Stimulated activated naive CD8-positive, alpha-beta T cell treated with anti-CD3 and anti-CD28 coated beads, Interleukin-15, Interleukin-2, amounts not matched to agents 100 ng/mL and 50 ng/mL, for 24 hours (primary cell): ENCODE measurements around the gene USP2.

ENCODE experiments used
- H3K27ac Mint-ChIP-seq: one replicate; pipeline ENCODE4 v1.8.0; 2021; ENCODE audit warnings: mild to moderate bottlenecking, mixed read lengths
- H3K27me3 Mint-ChIP-seq: one replicate; pipeline ENCODE4 v1.8.0; 2021; ENCODE audit warnings: mixed read lengths
- H3K36me3 Mint-ChIP-seq: one replicate; pipeline ENCODE4 v1.8.0; 2021; ENCODE audit warnings: low read depth, mixed read lengths
- H3K4me1 Mint-ChIP-seq: one replicate; pipeline ENCODE4 v1.8.0; 2021; ENCODE audit warnings: low read depth, mixed read lengths
- H3K4me3 Mint-ChIP-seq: one replicate; pipeline ENCODE4 v1.8.0; 2021; ENCODE audit warnings: mild to moderate bottlenecking, mixed read lengths
- H3K9me3 Mint-ChIP-seq: one replicate; pipeline ENCODE4 v1.8.0; 2021; ENCODE audit warnings: mixed read lengths

The USP2 gene

GRCh38 chr11:119322921-119323531, 58.5 kb downstream of the USP2 start:
- Mint-ChIP-seq H3K9me3 (no peaks in the 10 kb centered on the region), H3K27me3 (peaks cover 2% of the 10 kb centered on the region), H3K27ac (no peak overlapping the region), H3K4me3 (no peak overlapping the region), H3K36me3 (no peaks in the 10 kb centered on the region), H3K4me1 (peaks cover 16% of the 10 kb centered on the region)

GRCh38 chr11:119322360-119322739, 59.1 kb downstream of the USP2 start:
- peak overlapping the region; percentile 84 for H3K4me3 Mint-ChIP-seq
- H3K36me3 Mint-ChIP-seq = no peaks in the 10 kb centered on the region

GRCh38 chr11:119320776-119321524, 60.5 kb downstream of the USP2 start:
- H3K27me3 Mint-ChIP-seq = peaks cover 8% of the 10 kb centered on the region
- peaks cover 16% of the 10 kb centered on the region for H3K4me1 Mint-ChIP-seq
- peak overlapping the region; percentile 84 for H3K4me3 Mint-ChIP-seq
- H3K36me3 Mint-ChIP-seq = no peaks in the 10 kb centered on the region
- H3K9me3 Mint-ChIP-seq = no peaks in the 10 kb centered on the region
- H3K27ac Mint-ChIP-seq = peak overlapping the region; percentile 78

More at GRCh38 chr11:119322360-119322739, 59.1 kb downstream of the USP2 start:
- Mint-ChIP-seq H3K27ac (no peak overlapping the region), H3K27me3 (peaks cover 7% of the 10 kb centered on the region), H3K9me3 (no peaks in the 10 kb centered on the region), H3K4me1 (peaks cover 16% of the 10 kb centered on the region)

GRCh38 chr11:119320240-119320775, 61.2 kb downstream of the USP2 start:
- Mint-ChIP-seq H3K4me3 (peak overlapping the region; percentile 40), H3K9me3 (no peaks in the 10 kb centered on the region), H3K36me3 (no peaks in the 10 kb centered on the region), H3K27me3 (peaks cover 13% of the 10 kb centered on the region), H3K27ac (no peak overlapping the region), H3K4me1 (peaks cover 22% of the 10 kb centered on the region)

- no peaks in the 10 kb centered on the region for H3K9me3 Mint-ChIP-seq
- no peaks in the 10 kb centered on the region for H3K36me3 Mint-ChIP-seq
- no peak overlapping the region for H3K27ac Mint-ChIP-seq
- peaks cover 22% of the 10 kb centered on the region for H3K4me1 Mint-ChIP-seq
- peak overlapping the region; percentile 40 for H3K4me3 Mint-ChIP-seq
- H3K27me3 Mint-ChIP-seq = peaks cover 13% of the 10 kb centered on the region
Measured at GRCh38 chr11:119319700-119320239, 61.7 kb downstream of the USP2 start.

- Mint-ChIP-seq H3K36me3 (no peaks in the 10 kb centered on the region), H3K27ac (no peak overlapping the region), H3K27me3 (peaks cover 13% of the 10 kb centered on the region), H3K4me3 (no peak overlapping the region), H3K4me1 (peaks cover 22% of the 10 kb centered on the region), H3K9me3 (no peaks in the 10 kb centered on the region)
Measured at GRCh38 chr11:119319136-119319699, 62.3 kb downstream of the USP2 start.

- no peaks in the 10 kb centered on the region for H3K36me3 Mint-ChIP-seq
- peaks cover 13% of the 10 kb centered on the region for H3K27me3 Mint-ChIP-seq
- no peak overlapping the region for H3K4me3 Mint-ChIP-seq
- H3K4me1 Mint-ChIP-seq = peaks cover 20% of the 10 kb centered on the region
- no peaks in the 10 kb centered on the region for H3K9me3 Mint-ChIP-seq
- H3K27ac Mint-ChIP-seq = no peak overlapping the region
Measured at GRCh38 chr11:119318240-119319135, 63.0 kb downstream of the USP2 start.

GRCh38 chr11:119317592-119318239, 63.8 kb downstream of the USP2 start:
- H3K27me3 Mint-ChIP-seq = peaks cover 13% of the 10 kb centered on the region
- H3K9me3 Mint-ChIP-seq = no peaks in the 10 kb centered on the region
- H3K36me3 Mint-ChIP-seq = no peaks in the 10 kb centered on the region
- no peak overlapping the region for H3K27ac Mint-ChIP-seq
- H3K4me3 Mint-ChIP-seq = no peak overlapping the region
- H3K4me1 Mint-ChIP-seq = peaks cover 16% of the 10 kb centered on the region

GRCh38 chr11:119316729-119317591, 64.5 kb downstream of the USP2 start, which contains the start of gene MCAM:
Gene MCAM, minus strand, starts transcription at chr11:119317130. Its CDS starts 29 bp downstream, at chr11:119317101.
- Mint-ChIP-seq H3K27ac (no peak within 1 kb of the TSS), H3K27me3 (peaks cover 13% of the 10 kb centered on the region), H3K4me1 (peaks cover 16% of the 10 kb centered on the region), H3K36me3 (no peaks in the 10 kb centered on the region), H3K4me3 (peak within 1 kb of the TSS; percentile 79), H3K9me3 (no peaks in the 10 kb centered on the region)

- H3K27ac Mint-ChIP-seq = no peak overlapping the region
- H3K36me3 Mint-ChIP-seq = no peaks in the 10 kb centered on the region
- no peaks in the 10 kb centered on the region for H3K9me3 Mint-ChIP-seq
- peak overlapping the region; percentile 79 for H3K4me3 Mint-ChIP-seq
- peaks cover 13% of the 10 kb centered on the region for H3K27me3 Mint-ChIP-seq
- peaks cover 10% of the 10 kb centered on the region for H3K4me1 Mint-ChIP-seq
Measured at GRCh38 chr11:119316016-119316728, 65.3 kb downstream of the USP2 start.

- H3K4me1 Mint-ChIP-seq = peaks cover 9% of the 10 kb centered on the region
- no peaks in the 10 kb centered on the region for H3K36me3 Mint-ChIP-seq
- peaks cover 13% of the 10 kb centered on the region for H3K27me3 Mint-ChIP-seq
- H3K27ac Mint-ChIP-seq = no peak overlapping the region
- H3K9me3 Mint-ChIP-seq = no peaks in the 10 kb centered on the region
- H3K4me3 Mint-ChIP-seq = peak overlapping the region; percentile 79
Measured at GRCh38 chr11:119315131-119316015, 66.1 kb downstream of the USP2 start.

GRCh38 chr11:119314726-119315125, 66.8 kb downstream of the USP2 start:
- Mint-ChIP-seq H3K9me3 (no peaks in the 10 kb centered on the region), H3K27ac (no peak overlapping the region), H3K27me3 (peaks cover 13% of the 10 kb centered on the region), H3K36me3 (no peaks in the 10 kb centered on the region), H3K4me1 (peaks cover 7% of the 10 kb centered on the region), H3K4me3 (peak overlapping the region; percentile 79)
